Trophoblast cell (in vitro differentiated cells and primary cell): ENCODE measurements around the gene KLF16.

Experiments used
- DNase-seq, 2 donors: peaks; one replicate each; pipeline ENCODE4 v3.0.0-alpha.2; 2016
- H2AFZ ChIP-seq: 2 replicates; pipeline ENCODE4 v1.6.1; 2013; ENCODE audit warnings: low read length, moderate library complexity, mild to moderate bottlenecking; ENCODE audit not compliant: insufficient read depth, poor library complexity
- H2AK5ac ChIP-seq: 2 replicates; pipeline ENCODE4 v1.6.1; 2013; ENCODE audit warnings: mild to moderate bottlenecking, low read length
- H2BK120ac ChIP-seq: 2 replicates; pipeline ENCODE4 v1.6.1; 2013; ENCODE audit warnings: low read length, mild to moderate bottlenecking, moderate library complexity; ENCODE audit not compliant: insufficient read depth, poor library complexity
- H2BK12ac ChIP-seq: 2 replicates; pipeline ENCODE4 v1.6.1; 2013; ENCODE audit warnings: mild to moderate bottlenecking, low read length, moderate library complexity
- H2BK5ac ChIP-seq: 2 replicates; pipeline ENCODE4 v1.6.1; 2013; ENCODE audit warnings: low read length, low read depth, moderate library complexity, mild to moderate bottlenecking; ENCODE audit not compliant: poor library complexity
- H3K14ac ChIP-seq: 2 replicates; pipeline ENCODE4 v1.6.1; 2013; ENCODE audit warnings: mild to moderate bottlenecking, low read length
- H3K18ac ChIP-seq: 2 replicates; pipeline ENCODE4 v1.6.1; 2013; ENCODE audit warnings: mild to moderate bottlenecking, low read length
- H3K23ac ChIP-seq: 2 replicates; pipeline ENCODE4 v1.6.1; 2013; ENCODE audit warnings: low read length
- H3K27ac ChIP-seq: 2 replicates; pipeline ENCODE4 v1.5.1; 2013; ENCODE audit warnings: low read depth, mild to moderate bottlenecking, inconsistent platforms, low read length, moderate library complexity
- H3K27me3 ChIP-seq: 2 replicates; pipeline ENCODE4 v1.6.1; 2013; ENCODE audit warnings: inconsistent platforms, mild to moderate bottlenecking, low read length, moderate library complexity; ENCODE audit not compliant: insufficient read depth
- H3K36me3 ChIP-seq, 2 experiments: 1 replicate in 1 of 2; 2 replicates in 1 of 2; pipeline ENCODE4 v1.6.1; 2013; ENCODE audit warnings: low read length in 2 of 2, mild to moderate bottlenecking in 2 of 2, moderate library complexity in 1 of 2; ENCODE audit not compliant: insufficient read depth in 2 of 2, control insufficient read depth in 1 of 2
- H3K4ac ChIP-seq: 2 replicates; pipeline ENCODE4 v1.6.1; 2013; ENCODE audit warnings: low read depth, mild to moderate bottlenecking, low read length, moderate library complexity
- H3K4me1 ChIP-seq, 2 experiments: 1 replicate in 1 of 2; 2 replicates in 1 of 2; pipeline ENCODE4 v1.6.1; 2013; ENCODE audit warnings: low read length in 2 of 2, mild to moderate bottlenecking in 2 of 2, moderate library complexity in 1 of 2; ENCODE audit not compliant: insufficient read depth in 2 of 2, control insufficient read depth in 1 of 2
- H3K4me2 ChIP-seq: 2 replicates; pipeline ENCODE4 v1.6.1; 2013; ENCODE audit warnings: inconsistent platforms, mild to moderate bottlenecking, low read length, moderate library complexity
- H3K4me3 ChIP-seq: 2 replicates; pipeline ENCODE4 v1.5.1; 2013; ENCODE audit warnings: mild to moderate bottlenecking, low read depth, low read length, inconsistent platforms
- H3K79me1 ChIP-seq: one replicate; pipeline ENCODE4 v1.6.1; 2013; ENCODE audit warnings: low read length
- H3K79me2 ChIP-seq: 2 replicates; pipeline ENCODE4 v1.6.1; 2013; ENCODE audit warnings: low read length, mild to moderate bottlenecking; ENCODE audit not compliant: control insufficient read depth, insufficient read depth, poor library complexity
- H3K9ac ChIP-seq: 2 replicates; pipeline ENCODE4 v1.6.1; 2013; ENCODE audit warnings: mild to moderate bottlenecking, low read length
- H3K9me3 ChIP-seq: 2 replicates; pipeline ENCODE4 v1.6.1; 2013; ENCODE audit warnings: low read depth, mild to moderate bottlenecking, control low read depth, inconsistent platforms, low read length; ENCODE audit not compliant: insufficient read depth
- H4K12ac ChIP-seq: 2 replicates; pipeline ENCODE4 v1.6.1; 2013; ENCODE audit warnings: low read depth, mild to moderate bottlenecking, low read length, moderate library complexity
- H4K8ac ChIP-seq: 2 replicates; pipeline ENCODE4 v1.6.1; 2013; ENCODE audit warnings: low read depth, mild to moderate bottlenecking, low read length, moderate library complexity
- H4K91ac ChIP-seq: one replicate; pipeline ENCODE4 v1.6.1; 2013; ENCODE audit warnings: low read depth, mild to moderate bottlenecking, low read length, moderate library complexity
- WGBS: extraction: QIAGEN DNeasy Blood & Tissue Kit; methylation state at CpG from one replicate; pipeline ENCODE4 v1.1.7; 2013; ENCODE audit warnings: missing lambda C conversion rate; ENCODE audit not compliant: insufficient read length, insufficient coverage; ENCODE audit errors: extremely low coverage; 5-methylcytosine and 5-hydroxymethylcytosine counted together

KLF16 gene

GRCh38 chr19:1906985-1907562 lies 43.7 kb upstream of the KLF16 start:
- Histone ChIP-seq H3K79me2 (peaks cover 34% of the 10 kb centered on the region), H3K36me3 (peaks cover 14 to 25% of the 10 kb centered on the region in 2 experiments), H3K18ac (no peak overlapping the region), H3K4ac (peak overlapping the region; percentile 95), H2BK5ac (no peak overlapping the region), H3K27ac (peak overlapping the region; percentile 51), H2BK12ac (no peak overlapping the region), H3K9ac (peak overlapping the region; percentile 41), H3K27me3 (no peaks in the 10 kb centered on the region), H3K4me1 (peaks cover 31 to 41% of the 10 kb centered on the region in 2 experiments), H3K23ac (no peak overlapping the region), H4K8ac (no peak overlapping the region), H3K79me1 (peaks cover 21% of the 10 kb centered on the region), H2AK5ac (no peak overlapping the region), H4K12ac (no peak overlapping the region), H3K14ac (no peak overlapping the region), H2BK120ac (no peak overlapping the region), H3K4me2 (peak overlapping the region; percentile 20), H3K4me3 (no peak overlapping the region), H3K9me3 (no peaks in the 10 kb centered on the region), H4K91ac (no peak overlapping the region), H2AFZ (no peak overlapping the region)
- no peak for DNase-seq
- no CpG with 5 or more reads among the region's 10 CpGs for WGBS

GRCh38 chr19:1905863-1906375 lies 42.5 kb upstream of the KLF16 start:
- Histone ChIP-seq H3K18ac (peak overlapping the region; percentile 89), H3K23ac (no peak overlapping the region), H3K9me3 (no peaks in the 10 kb centered on the region), H3K4ac (peak overlapping the region; percentile 96), H3K36me3 (peaks cover 10 to 21% of the 10 kb centered on the region in 2 experiments), H2BK120ac (peak overlapping the region; percentile 35), H3K4me2 (peak overlapping the region; percentile 75), H3K79me2 (peaks cover 31% of the 10 kb centered on the region), H3K9ac (peak overlapping the region; percentile 90), H4K8ac (peak overlapping the region; percentile 92), H4K12ac (peak overlapping the region; percentile 72), H3K4me1 (peaks cover 36 to 46% of the 10 kb centered on the region in 2 experiments), H3K14ac (peak overlapping the region; percentile 90), H2AFZ (no peak overlapping the region), H2AK5ac (peak overlapping the region; percentile 91), H2BK12ac (peak overlapping the region; percentile 63), H3K79me1 (peaks cover 26% of the 10 kb centered on the region), H3K27me3 (no peaks in the 10 kb centered on the region), H3K27ac (peak overlapping the region; percentile 87), H3K4me3 (peak overlapping the region; percentile 87), H4K91ac (peak overlapping the region; percentile 90), H2BK5ac (peak overlapping the region; percentile 86)
- DNase-seq, result no peak
- no CpG with 5 or more reads among the region's 15 CpGs for WGBS

GRCh38 chr19:1905110-1905862 lies 41.9 kb upstream of the KLF16 start, which contains the start of the genes ADAT3 and SCAMP4:
ADAT3 (plus strand) TSS chr19:1905399; CDS start chr19:1912048, 6,649 bp downstream.
SCAMP4 (plus strand) TSS chr19:1905399; CDS start chr19:1915020, 9,621 bp downstream.
- Histone ChIP-seq H2BK120ac (peak within 1 kb of the TSS; percentile 99), H3K36me3 (peaks cover 10 to 21% of the 10 kb centered on the region in 2 experiments), H3K14ac (peak within 1 kb of the TSS; percentile 94), H2AK5ac (peak within 1 kb of the TSS; percentile 91), H2BK12ac (peak within 1 kb of the TSS; percentile 97), H3K9ac (peak within 1 kb of the TSS; percentile 90), H3K4me1 (peaks cover 36 to 46% of the 10 kb centered on the region in 2 experiments), H4K8ac (peak within 1 kb of the TSS; percentile 95), H3K18ac (peak within 1 kb of the TSS; percentile 97), H3K79me1 (peaks cover 26% of the 10 kb centered on the region), H3K9me3 (no peaks in the 10 kb centered on the region), H2BK5ac (peak within 1 kb of the TSS; percentile 99), H3K27me3 (no peaks in the 10 kb centered on the region), H4K12ac (peak within 1 kb of the TSS; percentile 99), H3K4me2 (peak within 1 kb of the TSS; percentile 75), H3K23ac (no peak within 1 kb of the TSS), H3K4ac (peak within 1 kb of the TSS; percentile 96), H4K91ac (peak within 1 kb of the TSS; percentile 100), H3K4me3 (peak within 1 kb of the TSS; percentile 87), H3K27ac (peak within 1 kb of the TSS; percentile 99), H2AFZ (peak within 1 kb of the TSS; percentile 92), H3K79me2 (peaks cover 31% of the 10 kb centered on the region)
- DNase-seq, result peak; percentile 99 to 100
- WGBS, result no CpG with 5 or more reads among the region's 92 CpGs

GRCh38 chr19:1904860-1905109 lies 41.4 kb upstream of the KLF16 start:
- H4K12ac ChIP-seq, result peak overlapping the region; percentile 99
- DNase-seq, result no peak
- peak overlapping the region; percentile 99 for H2BK120ac ChIP-seq
- peaks cover 36 to 42% of the 10 kb centered on the region in 2 experiments for H3K4me1 ChIP-seq
- H3K14ac ChIP-seq, result peak overlapping the region; percentile 94
- no peaks in the 10 kb centered on the region for H3K27me3 ChIP-seq
- H3K36me3 ChIP-seq, result peaks cover 10 to 18% of the 10 kb centered on the region in 2 experiments
- no peak overlapping the region for H3K23ac ChIP-seq
- peak overlapping the region; percentile 99 for H3K27ac ChIP-seq
- peak overlapping the region; percentile 100 for H4K91ac ChIP-seq
- peak overlapping the region; percentile 16 for H3K9ac ChIP-seq
- H3K79me2 ChIP-seq, result peaks cover 27% of the 10 kb centered on the region
- H3K79me1 ChIP-seq, result peaks cover 26% of the 10 kb centered on the region
- peak overlapping the region; percentile 25 for H3K4me3 ChIP-seq
- H3K4me2 ChIP-seq, result peak overlapping the region; percentile 75
- H3K4ac ChIP-seq, result peak overlapping the region; percentile 90
- peak overlapping the region; percentile 92 for H2AFZ ChIP-seq
- no CpG with 5 or more reads among the region's 8 CpGs for WGBS
- H2BK5ac ChIP-seq, result peak overlapping the region; percentile 99
- no peaks in the 10 kb centered on the region for H3K9me3 ChIP-seq
- peak overlapping the region; percentile 97 for H3K18ac ChIP-seq
- peak overlapping the region; percentile 95 for H4K8ac ChIP-seq
- peak overlapping the region; percentile 65 for H2AK5ac ChIP-seq
- peak overlapping the region; percentile 97 for H2BK12ac ChIP-seq
